ENCODE data around the gene CLEC2L.

CLEC2L gene

GRCh38 chr7:139542308-139543151, 19.0 kb downstream of the CLEC2L start:
- TF ChIP-seq CTCF (IDR thresholded peaks at IDR 0.05; ENCODE audit: low read depth, low read length, poor library complexity, severe bottlenecking) (no peak), EZH2phosphoT487 (IDR thresholded peaks at IDR 0.05; ENCODE audit: borderline replicate concordance, low read length) (no peak)
- no peaks in the 10 kb centered on the region for H3K27me3 ChIP-seq (ENCODE audit: control insufficient read depth, low read length)
- no peaks in the 10 kb centered on the region for H3K36me3 ChIP-seq (ENCODE audit: control insufficient read depth, low read length)
- H3K9me2 ChIP-seq (replicated peaks; ENCODE audit: control insufficient read depth, low read length), result no peaks in the 10 kb centered on the region
- no peak overlapping the region for H3K4me2 ChIP-seq (ENCODE audit: low read length)
- H3K4me3 ChIP-seq (ENCODE audit: low read length), result no peak overlapping the region
- no peaks in the 10 kb centered on the region for H3K4me1 ChIP-seq (ENCODE audit: control insufficient read depth, low read length)
- no peaks in the 10 kb centered on the region for H3K9me3 ChIP-seq (ENCODE audit: control insufficient read depth, insufficient read depth, low read length)
- H3F3A ChIP-seq (ENCODE audit: control insufficient read depth, insufficient read depth), result no peaks in the 10 kb centered on the region
- no peaks in the 10 kb centered on the region for H4K20me1 ChIP-seq (ENCODE audit: control insufficient read depth, insufficient read depth, low read depth, low read length)
- H3K27ac ChIP-seq (ENCODE audit: low read depth, low read length), result no peak overlapping the region
- no peaks in the 10 kb centered on the region for H3K79me2 ChIP-seq (ENCODE audit: control insufficient read depth, low read length)

- Histone ChIP-seq H3K27ac (ENCODE audit: low read depth, low read length) (no peak overlapping the region), H3K4me2 (ENCODE audit: low read length) (no peak overlapping the region), H3K9me2 (replicated peaks; ENCODE audit: control insufficient read depth, low read length) (no peaks in the 10 kb centered on the region), H3K4me3 (ENCODE audit: low read length) (no peak overlapping the region), H3K27me3 (ENCODE audit: control insufficient read depth, low read length) (no peaks in the 10 kb centered on the region), H3F3A (ENCODE audit: control insufficient read depth, insufficient read depth) (no peaks in the 10 kb centered on the region), H4K20me1 (ENCODE audit: control insufficient read depth, insufficient read depth, low read depth, low read length) (no peaks in the 10 kb centered on the region), H3K36me3 (ENCODE audit: control insufficient read depth, low read length) (no peaks in the 10 kb centered on the region), H3K4me1 (ENCODE audit: control insufficient read depth, low read length) (no peaks in the 10 kb centered on the region), H3K9me3 (ENCODE audit: control insufficient read depth, insufficient read depth, low read length) (no peaks in the 10 kb centered on the region), H3K79me2 (ENCODE audit: control insufficient read depth, low read length) (no peaks in the 10 kb centered on the region)
- no peak for TF ChIP-seq CTCF (IDR thresholded peaks at IDR 0.05; ENCODE audit: low read depth, low read length, poor library complexity, severe bottlenecking)
- TF ChIP-seq EZH2phosphoT487 (IDR thresholded peaks at IDR 0.05; ENCODE audit: borderline replicate concordance, low read length), result no peak
Observed at GRCh38 chr7:139543801-139544603, 20.5 kb downstream of the CLEC2L start.

GRCh38 chr7:139544645-139545044, 21.2 kb downstream of the CLEC2L start:
- Histone ChIP-seq H3K36me3 (ENCODE audit: control insufficient read depth, low read length) (no peaks in the 10 kb centered on the region), H3K4me1 (ENCODE audit: control insufficient read depth, low read length) (no peaks in the 10 kb centered on the region), H4K20me1 (ENCODE audit: control insufficient read depth, insufficient read depth, low read depth, low read length) (no peaks in the 10 kb centered on the region), H3K9me3 (ENCODE audit: control insufficient read depth, insufficient read depth, low read length) (no peaks in the 10 kb centered on the region), H3K79me2 (ENCODE audit: control insufficient read depth, low read length) (no peaks in the 10 kb centered on the region), H3K9me2 (replicated peaks; ENCODE audit: control insufficient read depth, low read length) (no peaks in the 10 kb centered on the region), H3K27me3 (ENCODE audit: control insufficient read depth, low read length) (no peaks in the 10 kb centered on the region), H3K4me2 (ENCODE audit: low read length) (no peak overlapping the region), H3K27ac (ENCODE audit: low read depth, low read length) (no peak overlapping the region), H3K4me3 (ENCODE audit: low read length) (no peak overlapping the region), H3F3A (ENCODE audit: control insufficient read depth, insufficient read depth) (no peaks in the 10 kb centered on the region)
- no peak for TF ChIP-seq CTCF (IDR thresholded peaks at IDR 0.05; ENCODE audit: low read depth, low read length, poor library complexity, severe bottlenecking)
- TF ChIP-seq EZH2phosphoT487 (IDR thresholded peaks at IDR 0.05; ENCODE audit: borderline replicate concordance, low read length), result no peak

All from DOHH2 (cell line).